IPS-18c (cell line): ENCODE results near the gene CCDC187.

Source experiments
- H3K4me3 ChIP-seq: 2 replicates; pipeline ENCODE4 v1.7.0; 2013; ENCODE audit warnings: low read depth, mild to moderate bottlenecking, low read length, moderate library complexity; ENCODE audit not compliant: insufficient read depth
- H3K9me3 ChIP-seq: one replicate; pipeline ENCODE4 v1.6.1; 2013; ENCODE audit warnings: mild to moderate bottlenecking, low read length, moderate library complexity; ENCODE audit not compliant: control insufficient read depth, insufficient read depth

The CCDC187 gene

GRCh38 chr9:136247947-136248637 lies 55.8 kb downstream of the CCDC187 start:
- Histone ChIP-seq H3K9me3 (peaks cover 2% of the 10 kb centered on the region), H3K4me3 (peak overlapping the region; percentile 9; the same call in 1 of the 2 replicates)

- Histone ChIP-seq H3K9me3 (no peaks in the 10 kb centered on the region), H3K4me3 (peak overlapping the region; percentile 9; the same call in 1 of the 2 replicates)
These were observed 56.4 kb downstream of the CCDC187 start for GRCh38 chr9:136247551-136247916.

GRCh38 chr9:136246849-136247550 lies 56.9 kb downstream of the CCDC187 start:
- Histone ChIP-seq H3K9me3 (peaks cover 2% of the 10 kb centered on the region), H3K4me3 (no peak overlapping the region)

- Histone ChIP-seq H3K4me3 (peak within 1 kb of the TSS; percentile 74), H3K9me3 (peaks cover 2% of the 10 kb centered on the region)
These were observed 58.4 kb downstream of the CCDC187 start, which contains the start of gene QSOX2 for GRCh38 chr9:136245219-136246150. Gene QSOX2 (minus strand): TSS chr9:136245812. CDS start chr9:136245803, 9 bp downstream.

GRCh38 chr9:136244969-136245218 lies 59.0 kb downstream of the CCDC187 start:
- peaks cover 2% of the 10 kb centered on the region for H3K9me3 ChIP-seq
- H3K4me3 ChIP-seq: peak overlapping the region; percentile 74

- H3K9me3 ChIP-seq: peaks cover 2% of the 10 kb centered on the region
- peak overlapping the region; percentile 74 for H3K4me3 ChIP-seq
These were observed 59.5 kb downstream of the CCDC187 start for GRCh38 chr9:136244122-136244968.

- Histone ChIP-seq H3K9me3 (peaks cover 2% of the 10 kb centered on the region), H3K4me3 (no peak overlapping the region)
These were observed 60.3 kb downstream of the CCDC187 start for GRCh38 chr9:136243631-136244030.

GRCh38 chr9:136242918-136243525 lies 60.9 kb downstream of the CCDC187 start:
- Histone ChIP-seq H3K9me3 (peaks cover 2% of the 10 kb centered on the region), H3K4me3 (no peak overlapping the region)

- H3K9me3 ChIP-seq: peaks cover 2% of the 10 kb centered on the region
- no peak overlapping the region for H3K4me3 ChIP-seq
These were observed 61.6 kb downstream of the CCDC187 start for GRCh38 chr9:136242248-136242647.

- H3K9me3 ChIP-seq: peaks cover 2% of the 10 kb centered on the region
- H3K4me3 ChIP-seq: no peak overlapping the region
These were observed 62.4 kb downstream of the CCDC187 start for GRCh38 chr9:136241542-136241941.

- H3K9me3 ChIP-seq: peaks cover 2% of the 10 kb centered on the region
- no peak overlapping the region for H3K4me3 ChIP-seq
These were observed 63.0 kb downstream of the CCDC187 start for GRCh38 chr9:136240941-136241340.

GRCh38 chr9:136239983-136240330 lies 63.9 kb downstream of the CCDC187 start:
- H3K9me3 ChIP-seq: peaks cover 2% of the 10 kb centered on the region
- no peak overlapping the region for H3K4me3 ChIP-seq

GRCh38 chr9:136239135-136239982 lies 64.5 kb downstream of the CCDC187 start:
- peaks cover 2% of the 10 kb centered on the region for H3K9me3 ChIP-seq
- H3K4me3 ChIP-seq: no peak overlapping the region

GRCh38 chr9:136238342-136238732 lies 65.6 kb downstream of the CCDC187 start:
- peaks cover 2% of the 10 kb centered on the region for H3K9me3 ChIP-seq
- H3K4me3 ChIP-seq: no peak overlapping the region

- peaks cover 2% of the 10 kb centered on the region for H3K9me3 ChIP-seq
- no peak overlapping the region for H3K4me3 ChIP-seq
These were observed 66.2 kb downstream of the CCDC187 start for GRCh38 chr9:136237486-136238341.
